Measurements from ENCODE around the gene RCSD1. TPM values are rescaled to one million over a fixed set of nuclear protein-coding genes. Genes with fewer than 3 reads are reported as not detected.
A peak's percentile ranks its signal among the peaks of the same experiment; 100 is the strongest.

RCSD1 gene
- total RNA-seq, 3 donors from 2014 or later (not counting 1 experiment from before 2014, with no cell fraction given), result 86.3 to 130 (median 110) TPM

DNA sequence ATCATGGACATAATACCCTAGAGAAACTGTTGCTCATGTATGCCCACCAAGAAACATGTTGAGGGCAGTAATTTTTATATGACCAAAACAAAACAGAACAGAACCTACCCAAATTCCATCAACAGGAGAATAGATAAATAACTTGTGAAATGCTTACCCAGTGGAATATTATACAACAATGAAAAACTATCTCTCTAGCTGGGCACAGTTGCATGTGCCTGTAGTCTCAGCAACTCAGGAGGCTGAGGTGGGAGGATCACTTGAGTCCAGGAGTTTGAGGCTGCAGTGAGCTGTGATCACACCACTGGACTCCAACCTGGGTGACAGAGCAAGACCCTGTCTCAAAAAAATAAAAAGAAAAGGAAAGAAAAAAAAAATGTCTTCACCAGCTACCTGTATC lies 37.6 kb upstream of the RCSD1 start:
- Mint-ChIP-seq H3K9me3 (no peaks in the 10 kb centered on the region), H3K27me3 (ENCODE audit: low read depth in 2 of 2) (peaks cover 0 to 8% of the 10 kb centered on the region in 2 donors), H3K36me3 (no peaks in the 10 kb centered on the region), H3K4me1 (peaks cover 3 to 4% of the 10 kb centered on the region in 2 donors), H3K27ac (no peak overlapping the region), H3K4me3 (no peak overlapping the region)
- DNase-seq, result no peak
- H3K27ac ChIP-seq (ENCODE audit: low read length), result no peak overlapping the region
- no peaks in the 10 kb centered on the region for H3K36me3 ChIP-seq (ENCODE audit: control insufficient read depth, insufficient read depth, low read length)
- TF ChIP-seq, protein P1, sequence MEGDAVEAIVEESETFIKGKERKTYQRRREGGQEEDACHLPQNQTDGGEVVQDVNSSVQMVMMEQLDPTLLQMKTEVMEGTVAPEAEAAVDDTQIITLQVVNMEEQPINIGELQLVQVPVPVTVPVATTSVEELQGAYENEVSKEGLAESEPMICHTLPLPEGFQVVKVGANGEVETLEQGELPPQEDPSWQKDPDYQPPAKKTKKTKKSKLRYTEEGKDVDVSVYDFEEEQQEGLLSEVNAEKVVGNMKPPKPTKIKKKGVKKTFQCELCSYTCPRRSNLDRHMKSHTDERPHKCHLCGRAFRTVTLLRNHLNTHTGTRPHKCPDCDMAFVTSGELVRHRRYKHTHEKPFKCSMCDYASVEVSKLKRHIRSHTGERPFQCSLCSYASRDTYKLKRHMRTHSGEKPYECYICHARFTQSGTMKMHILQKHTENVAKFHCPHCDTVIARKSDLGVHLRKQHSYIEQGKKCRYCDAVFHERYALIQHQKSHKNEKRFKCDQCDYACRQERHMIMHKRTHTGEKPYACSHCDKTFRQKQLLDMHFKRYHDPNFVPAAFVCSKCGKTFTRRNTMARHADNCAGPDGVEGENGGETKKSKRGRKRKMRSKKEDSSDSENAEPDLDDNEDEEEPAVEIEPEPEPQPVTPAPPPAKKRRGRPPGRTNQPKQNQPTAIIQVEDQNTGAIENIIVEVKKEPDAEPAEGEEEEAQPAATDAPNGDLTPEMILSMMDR (IDR thresholded peaks at IDR 0.05), result no peak
- no peak overlapping the region for H3K4me3 ChIP-seq (ENCODE audit: low read length)
- no peaks in the 10 kb centered on the region for H3K4me1 ChIP-seq (ENCODE audit: control insufficient read depth, insufficient read depth, low read length)
- H3K9me3 ChIP-seq (ENCODE audit: control insufficient read depth, insufficient read depth, low read length), result no peaks in the 10 kb centered on the region
- H3K27me3 ChIP-seq (ENCODE audit: control insufficient read depth, insufficient read depth, low read length), result no peaks in the 10 kb centered on the region
- intact Hi-C loops (cut with micrococcal nuclease), result no loop called here
- no peak for ATAC-seq

DNA sequence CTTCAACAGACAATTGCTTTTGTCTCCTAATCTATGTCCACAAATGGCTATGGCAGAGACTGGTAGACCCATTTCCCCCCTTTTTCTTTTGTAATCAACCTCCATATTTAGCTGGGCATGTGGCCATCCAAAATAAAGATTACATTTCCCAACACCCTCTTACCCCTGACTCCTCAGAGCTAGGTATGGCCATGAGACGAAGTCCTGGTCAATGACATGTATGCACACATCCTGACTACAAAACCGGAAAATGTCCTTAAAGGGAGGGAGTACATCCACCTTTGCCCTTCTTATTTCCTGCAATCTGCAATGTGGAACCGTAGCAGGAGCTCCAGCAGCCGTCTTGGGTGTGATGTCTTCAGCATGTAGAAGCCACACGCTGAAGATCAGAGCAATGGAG lies 36.2 kb upstream of the RCSD1 start:
- intact Hi-C loops (cut with micrococcal nuclease), result no loop called here
- TF ChIP-seq, protein P1 (IDR thresholded peaks at IDR 0.05), result no peak
- Mint-ChIP-seq H3K27ac (no peak overlapping the region), H3K4me1 (no peaks in the 10 kb centered on the region), H3K9me3 (no peaks in the 10 kb centered on the region), H3K27me3 (ENCODE audit: low read depth in 2 of 2) (peaks cover 0 to 5% of the 10 kb centered on the region in 2 donors), H3K36me3 (no peaks in the 10 kb centered on the region), H3K4me3 (no peak overlapping the region)
- DNase-seq, result no peak
- H3K4me3 ChIP-seq (ENCODE audit: low read length), result no peak overlapping the region
- no peaks in the 10 kb centered on the region for H3K27me3 ChIP-seq (ENCODE audit: control insufficient read depth, insufficient read depth, low read length)
- no peak overlapping the region for H3K27ac ChIP-seq (ENCODE audit: low read length)
- no peaks in the 10 kb centered on the region for H3K36me3 ChIP-seq (ENCODE audit: control insufficient read depth, insufficient read depth, low read length)
- H3K9me3 ChIP-seq (ENCODE audit: control insufficient read depth, insufficient read depth, low read length), result no peaks in the 10 kb centered on the region
- 82% methylated on average over 5 of the region's 5 CpGs for WGBS (ENCODE audit: insufficient coverage)
- no peak for ATAC-seq
- no peaks in the 10 kb centered on the region for H3K4me1 ChIP-seq (ENCODE audit: control insufficient read depth, insufficient read depth, low read length)

DNA sequence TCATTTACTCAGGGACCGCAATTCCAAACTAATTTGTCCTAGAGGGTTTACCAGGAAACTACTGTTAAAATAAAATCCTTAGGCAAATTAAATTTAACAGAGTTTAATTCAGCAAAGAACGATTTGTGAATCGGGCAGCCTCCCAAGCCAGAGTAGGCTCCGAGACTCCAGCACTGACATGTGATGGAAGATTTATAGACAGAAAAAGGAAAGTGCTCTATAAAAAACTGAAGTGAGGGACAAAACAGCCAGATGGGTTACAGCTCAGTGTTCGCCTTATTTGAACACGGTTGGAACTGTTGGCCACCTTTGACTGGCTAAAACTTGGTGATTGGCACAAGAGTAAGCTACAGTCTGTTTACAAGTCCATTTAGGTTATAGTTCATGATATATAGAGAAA lies 35.2 kb upstream of the RCSD1 start:
- H3K36me3 Mint-ChIP-seq, result no peaks in the 10 kb centered on the region
- Histone ChIP-seq H3K36me3 (ENCODE audit: control insufficient read depth, insufficient read depth, low read length) (no peaks in the 10 kb centered on the region), H3K27me3 (ENCODE audit: control insufficient read depth, insufficient read depth, low read length) (no peaks in the 10 kb centered on the region), H3K4me1 (ENCODE audit: control insufficient read depth, insufficient read depth, low read length) (no peaks in the 10 kb centered on the region), H3K27ac (ENCODE audit: low read length) (no peak overlapping the region), H3K4me3 (ENCODE audit: low read length) (no peak overlapping the region), H3K9me3 (ENCODE audit: control insufficient read depth, insufficient read depth, low read length) (no peaks in the 10 kb centered on the region)
- 64% methylated on average over 6 of the region's 6 CpGs for WGBS (ENCODE audit: insufficient coverage)
- intact Hi-C loops (cut with micrococcal nuclease), result no loop called here
- H3K4me1 Mint-ChIP-seq, result peaks cover 2% of the 10 kb centered on the region in 2 donors
- no peaks in the 10 kb centered on the region for H3K9me3 Mint-ChIP-seq
- no peak overlapping the region for H3K4me3 Mint-ChIP-seq
- DNase-seq (no peak), ATAC-seq (no peak)
- H3K27ac Mint-ChIP-seq, result no peak overlapping the region
- TF ChIP-seq, protein P1 (IDR thresholded peaks at IDR 0.05), result no peak
- H3K27me3 Mint-ChIP-seq (ENCODE audit: low read depth in 2 of 2), result peaks cover 0 to 5% of the 10 kb centered on the region in 2 donors

DNA sequence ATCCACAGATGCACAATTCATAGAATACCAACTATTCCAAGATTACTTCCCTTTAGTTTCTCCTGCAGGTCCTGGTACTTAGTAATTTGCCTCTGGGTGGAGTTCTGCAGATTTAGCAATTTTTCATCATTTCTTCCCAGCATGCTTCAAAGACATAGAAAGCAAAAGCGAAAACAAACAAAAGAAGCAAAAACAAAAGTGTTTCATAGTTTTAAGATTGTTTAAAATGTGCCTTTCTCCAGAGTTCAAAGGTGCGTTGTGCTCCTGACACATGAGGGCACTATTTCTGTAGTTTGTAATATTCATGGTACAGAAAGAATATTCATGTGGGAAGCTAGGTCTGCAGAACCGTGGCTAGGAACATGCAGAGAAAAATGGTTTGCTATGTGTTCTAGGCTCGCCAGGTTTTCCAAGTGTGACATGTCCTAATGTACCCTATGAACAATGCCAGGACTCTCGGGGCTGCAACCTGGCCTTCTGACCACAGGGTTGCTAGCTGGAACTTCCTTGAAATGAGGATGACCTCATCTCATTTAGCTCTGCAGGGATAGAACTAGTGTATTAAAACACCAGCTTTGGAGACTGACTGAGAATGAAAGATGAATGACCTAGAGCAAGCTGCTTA lies 30.0 kb upstream of the RCSD1 start:
- 4% methylated on average over 5 of the region's 5 CpGs for WGBS (ENCODE audit: insufficient coverage)

More for the DNA sequence above, 30.0 kb upstream of the RCSD1 start:
- H3K27ac ChIP-seq (ENCODE audit: low read length), result no peak overlapping the region
- H3K9me3 Mint-ChIP-seq, result no peaks in the 10 kb centered on the region
- no peaks in the 10 kb centered on the region for H3K36me3 ChIP-seq (ENCODE audit: control insufficient read depth, insufficient read depth, low read length)
- H3K27me3 ChIP-seq (ENCODE audit: control insufficient read depth, insufficient read depth, low read length), result no peaks in the 10 kb centered on the region
- no peaks in the 10 kb centered on the region for H3K9me3 ChIP-seq (ENCODE audit: control insufficient read depth, insufficient read depth, low read length)
- peaks cover 0 to 5% of the 10 kb centered on the region in 2 donors for H3K27me3 Mint-ChIP-seq (ENCODE audit: low read depth in 2 of 2)
- ATAC-seq (peak; percentile 75 to 82 (median 81)), DNase-seq (peak in 1 of 2 donors; percentile 82)
- H3K4me3 Mint-ChIP-seq, result peak overlapping the region; percentile 38
- H3K4me1 ChIP-seq (ENCODE audit: control insufficient read depth, insufficient read depth, low read length), result peaks cover 34% of the 10 kb centered on the region
- intact Hi-C loops (cut with micrococcal nuclease), result loop anchor here (1.0 to 5.0 kb wide), 4 partner anchors 29 to 88 kb away; no protein-coding TSS in a partner anchor
- peaks cover 26 to 30% of the 10 kb centered on the region in 2 donors for H3K4me1 Mint-ChIP-seq
- no peak overlapping the region for H3K4me3 ChIP-seq (ENCODE audit: low read length)
- peak overlapping the region in 1 of 2 donors; percentile 50 for H3K27ac Mint-ChIP-seq
- TF ChIP-seq, protein P1 (IDR thresholded peaks at IDR 0.05), result peak; percentile 54
- H3K36me3 Mint-ChIP-seq, result no peaks in the 10 kb centered on the region

Measured in natural killer cell (primary cell).